OCI-M2 (cell line): ENCODE data around the gene ADAM12.
"Not testable (repeated sequence)": the region's sequence is repeated elsewhere in the genome, so short reads cannot be mapped to it uniquely, and the experiment has no call there.

Experiments
- DNase-seq: peaks from one replicate; lab custom pipeline; 2025; ENCODE audit not compliant: unreplicated experiment; lab: John Stamatoyannopoulos, UW

The ADAM12 gene

GRCh38 chr10:126264102-126265018, 123.9 kb downstream of the ADAM12 start:
- DNase-seq: no peak

GRCh38 chr10:126263006-126263676, 125.1 kb downstream of the ADAM12 start:
- DNase-seq: no peak

GRCh38 chr10:126262233-126262838, 125.9 kb downstream of the ADAM12 start:
- DNase-seq: no peak

- DNase-seq: no peak
These were observed 128.4 kb downstream of the ADAM12 start for GRCh38 chr10:126259760-126260479.

- no peak for DNase-seq
These were observed 131.4 kb downstream of the ADAM12 start for GRCh38 chr10:126256864-126257263.

GRCh38 chr10:126255313-126255712, 133.0 kb downstream of the ADAM12 start:
- DNase-seq: no peak

GRCh38 chr10:126253611-126253998, 134.7 kb downstream of the ADAM12 start:
- DNase-seq: no peak

GRCh38 chr10:126252884-126253610, 135.2 kb downstream of the ADAM12 start:
- no peak for DNase-seq

- no peak for DNase-seq
These were observed 136.4 kb downstream of the ADAM12 start for GRCh38 chr10:126251778-126252407.

- no peak for DNase-seq
These were observed 137.6 kb downstream of the ADAM12 start for GRCh38 chr10:126250527-126251310.

- no peak for DNase-seq
These were observed 138.2 kb downstream of the ADAM12 start for GRCh38 chr10:126250045-126250444.

- DNase-seq: no peak
These were observed 140.8 kb downstream of the ADAM12 start for GRCh38 chr10:126247446-126247975.

- not testable (repeated sequence) for DNase-seq
These were observed 141.9 kb downstream of the ADAM12 start for GRCh38 chr10:126246396-126246795.

GRCh38 chr10:126245501-126245900, 142.8 kb downstream of the ADAM12 start:
- DNase-seq: no peak

GRCh38 chr10:126243971-126244370, 144.3 kb downstream of the ADAM12 start:
- DNase-seq: no peak

GRCh38 chr10:126243306-126243705, 145.0 kb downstream of the ADAM12 start:
- no peak for DNase-seq

GRCh38 chr10:126242397-126243260, 145.6 kb downstream of the ADAM12 start:
- DNase-seq: no peak

- no peak for DNase-seq
These were observed 147.8 kb downstream of the ADAM12 start for GRCh38 chr10:126240483-126240882.
